Measurements from ENCODE around the gene CPPED1.
"Not testable (repeated sequence)": the region's sequence is repeated elsewhere in the genome, so short reads cannot be mapped to it uniquely, and the experiment has no call there.

The CPPED1 gene

GRCh38 chr16:12793120-12793864, 10.4 kb downstream of the CPPED1 start:
- Histone ChIP-seq H3K27ac (no peak overlapping the region), H3K4me3 (no peak overlapping the region)
- TF ChIP-seq CTCF (IDR thresholded peaks at IDR 0.05): no peak
- DNase-seq (ENCODE audit: low spot score): no peak

GRCh38 chr16:12792528-12792927, 11.2 kb downstream of the CPPED1 start:
- not testable (repeated sequence) for H3K27ac ChIP-seq; DNase-seq (ENCODE audit: low spot score); H3K4me3 ChIP-seq

- no peak overlapping the region for H3K4me3 ChIP-seq
- no peak for TF ChIP-seq CTCF (IDR thresholded peaks at IDR 0.05)
- no peak overlapping the region for H3K27ac ChIP-seq
- no peak for DNase-seq (ENCODE audit: low spot score)
Observed at GRCh38 chr16:12791340-12791739, 12.3 kb downstream of the CPPED1 start.

- TF ChIP-seq CTCF (IDR thresholded peaks at IDR 0.05): no peak
Observed at GRCh38 chr16:12788758-12789157, 14.9 kb downstream of the CPPED1 start.

GRCh38 chr16:12786081-12786480, 17.6 kb downstream of the CPPED1 start:
- H3K27ac ChIP-seq: no peak overlapping the region
- H3K4me3 ChIP-seq: no peak overlapping the region
- no peak for TF ChIP-seq CTCF (IDR thresholded peaks at IDR 0.05)
- no peak for DNase-seq (ENCODE audit: low spot score)

More at GRCh38 chr16:12788758-12789157, 14.9 kb downstream of the CPPED1 start:
- DNase-seq (ENCODE audit: low spot score): no peak
- H3K4me3 ChIP-seq: no peak overlapping the region
- no peak overlapping the region for H3K27ac ChIP-seq

GRCh38 chr16:12784076-12784475, 19.6 kb downstream of the CPPED1 start:
- DNase-seq (ENCODE audit: low spot score): no peak
- Histone ChIP-seq H3K4me3 (no peak overlapping the region), H3K27ac (no peak overlapping the region)
- no peak for TF ChIP-seq CTCF (IDR thresholded peaks at IDR 0.05)

- Histone ChIP-seq H3K27ac (no peak overlapping the region), H3K4me3 (no peak overlapping the region)
- no peak for TF ChIP-seq CTCF (IDR thresholded peaks at IDR 0.05)
- DNase-seq (ENCODE audit: low spot score): no peak
Observed at GRCh38 chr16:12781777-12782176, 21.9 kb downstream of the CPPED1 start.
